WI38 (cell line): ENCODE results near the gene PRKCE.

ENCODE experiments used
- H3K4me3 ChIP-seq: 2 replicates; pipeline ENCODE4 v1.5.1; 2011; ENCODE audit warnings: low read depth, mild to moderate bottlenecking, control low read depth, low read length
- CTCF ChIP-seq: IDR thresholded peaks from 2 replicates; pipeline ENCODE4 v1.5.1; 2012; ENCODE audit warnings: low read depth, mild to moderate bottlenecking, control low read depth, low read length

PRKCE gene

DNA sequence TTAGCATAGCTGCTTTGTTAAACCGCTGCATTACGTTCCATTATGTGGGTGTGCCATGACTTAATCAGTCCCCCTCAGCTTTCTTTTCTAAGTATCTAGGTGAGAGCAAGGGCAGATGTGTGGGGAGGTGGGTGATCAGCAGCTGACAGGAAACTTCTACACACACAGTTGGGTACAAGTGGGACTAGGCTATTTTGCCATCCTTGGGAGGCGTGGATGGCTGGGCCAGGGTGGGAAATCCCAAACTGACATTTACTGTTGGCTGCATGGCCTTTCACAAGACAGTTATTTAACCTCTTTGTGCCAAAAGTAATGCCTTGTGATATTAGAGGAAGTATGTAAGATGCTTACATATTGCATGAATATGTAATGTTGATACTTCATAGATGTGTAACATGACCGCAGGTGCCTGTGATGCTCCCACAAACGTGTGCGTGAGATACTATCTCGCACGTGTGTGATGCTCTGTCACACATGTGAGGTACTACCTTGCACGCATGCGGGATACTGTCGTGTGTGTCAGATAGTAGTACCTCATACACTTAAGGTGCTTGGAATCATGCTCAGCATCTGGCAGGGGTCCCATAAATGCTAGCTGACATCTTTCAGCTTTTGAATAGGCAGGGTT is 314.5 kb downstream of the PRKCE start:
- H3K4me3 ChIP-seq = no peak overlapping the region
- no peak for TF ChIP-seq CTCF

DNA sequence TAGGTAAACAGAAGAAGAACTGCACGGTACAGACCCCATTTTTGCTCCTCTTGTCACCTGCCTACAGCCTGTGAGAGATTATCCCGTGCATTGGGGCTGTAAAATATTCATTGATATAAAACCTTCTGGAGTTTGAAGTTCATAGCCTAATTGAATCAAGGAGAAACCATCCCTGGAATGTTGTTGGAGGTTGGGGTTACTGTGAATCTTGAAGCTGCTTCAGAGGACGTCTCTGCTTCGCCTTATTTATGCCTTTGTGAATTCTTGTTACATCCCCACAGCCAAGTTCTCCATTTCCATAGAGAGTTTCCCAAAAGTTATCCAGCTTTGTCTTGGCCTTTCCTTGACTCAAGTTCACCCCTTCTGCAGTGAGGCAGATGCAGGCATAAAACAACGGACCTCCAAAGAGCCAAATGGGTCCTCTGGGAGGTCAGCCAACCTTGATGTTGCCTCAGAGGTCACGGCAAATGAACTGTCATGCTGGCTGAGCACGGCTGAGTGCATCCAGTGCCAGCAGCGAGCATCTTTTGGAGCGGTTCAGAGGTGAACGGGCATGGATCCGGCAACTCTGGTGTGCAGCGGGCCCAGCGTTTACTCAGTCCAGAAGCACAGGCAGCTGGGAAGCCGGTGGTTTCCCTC is 317.6 kb downstream of the PRKCE start:
- no peak overlapping the region for H3K4me3 ChIP-seq
- no peak for TF ChIP-seq CTCF

DNA sequence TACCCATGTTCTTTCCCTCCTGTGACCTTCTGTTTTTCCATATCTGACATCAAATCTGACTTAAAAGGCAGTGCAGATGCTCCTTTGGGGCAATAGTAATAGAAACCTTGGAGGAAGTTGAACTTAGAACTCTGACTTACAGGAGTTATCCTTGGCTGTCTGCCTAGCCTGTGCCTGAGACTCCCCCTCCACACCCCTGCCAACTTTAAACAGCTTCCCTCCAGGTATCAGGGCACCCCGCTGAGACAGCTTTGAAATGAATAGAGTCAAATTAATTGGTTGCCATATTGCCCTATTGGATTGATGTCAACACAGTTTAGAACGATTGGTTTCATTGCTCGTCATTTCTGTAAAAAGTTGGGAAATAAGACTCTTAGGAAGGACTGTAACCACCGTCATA is 322.0 kb downstream of the PRKCE start:
- TF ChIP-seq CTCF = no peak

GRCh38 chr2:45974056-45974455 is 322.6 kb downstream of the PRKCE start:
- no peak for TF ChIP-seq CTCF
- H3K4me3 ChIP-seq = no peak overlapping the region

More for the DNA sequence above, 322.0 kb downstream of the PRKCE start:
- H3K4me3 ChIP-seq = no peak overlapping the region

GRCh38 chr2:45974762-45975408 is 323.4 kb downstream of the PRKCE start:
- no peak overlapping the region for H3K4me3 ChIP-seq
- TF ChIP-seq CTCF = no peak

DNA sequence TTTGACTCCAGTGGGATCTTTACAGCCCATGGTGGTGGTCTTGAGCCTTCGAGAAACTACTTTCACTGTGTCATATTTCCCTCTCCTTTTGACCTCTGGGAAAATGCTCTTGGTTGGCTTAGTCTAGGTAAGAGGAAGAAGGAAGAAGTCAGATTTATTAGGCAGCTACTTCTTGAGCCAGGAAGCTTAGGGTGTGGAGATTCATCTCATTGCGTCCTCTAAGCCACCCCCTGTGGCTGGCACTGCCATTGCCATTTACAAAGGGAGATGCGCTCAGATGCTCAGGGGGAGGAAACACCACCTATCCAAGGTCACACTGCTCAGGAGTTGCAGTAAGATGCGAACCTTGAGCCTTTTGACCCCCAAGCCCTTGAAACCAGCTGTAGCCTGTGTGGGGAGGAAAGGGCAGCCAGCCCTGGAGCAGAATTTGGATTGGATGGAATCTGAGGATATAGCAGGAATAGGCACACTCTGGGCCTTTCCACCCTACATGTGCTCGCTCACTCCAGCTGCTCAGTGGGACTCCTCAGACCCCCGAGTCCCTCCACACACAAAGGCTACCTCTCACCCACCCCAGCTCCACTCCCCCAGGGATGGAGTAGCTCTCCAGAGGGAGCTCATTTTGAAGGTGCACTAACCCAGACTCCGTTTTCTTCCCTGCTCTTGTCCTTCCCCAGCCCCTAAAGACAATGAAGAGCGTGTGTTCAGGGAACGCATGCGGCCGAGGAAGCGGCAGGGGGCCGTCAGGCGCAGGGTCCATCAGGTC is 324.5 kb downstream of the PRKCE start:
- H3K4me3 ChIP-seq = no peak overlapping the region
- TF ChIP-seq CTCF = no peak
